Neutrophil (primary cell): Measurements from ENCODE around the gene MVB12B.

Experiments
- H3K27ac ChIP-seq: fragments of 200-600 bp; sonication (generic); 2 replicates; pipeline ENCODE4 v1.5.1; 2016; ENCODE audit warnings: mild to moderate bottlenecking, moderate library complexity
- H3K27me3 ChIP-seq: fragments of 200-600 bp; sonication (generic); 2 replicates; pipeline ENCODE4 v1.6.0; 2016; ENCODE audit warnings: mild to moderate bottlenecking
- H3K36me3 ChIP-seq: fragments of 200-600 bp; sonication (generic); 2 replicates; pipeline ENCODE4 v1.5.1; 2017
- H3K4me1 ChIP-seq, 2 experiments: fragments of 200-600 bp in 1 of 2; sonication (generic) in 1 of 2; 1 replicate in 1 of 2; 2 replicates in 1 of 2; pipeline versions ENCODE4 v1.5.1 to v1.6.1; 2013 to 2016; ENCODE audit warnings: low read depth in 1 of 2, low read length in 1 of 2, mild to moderate bottlenecking in 1 of 2, moderate library complexity in 1 of 2; ENCODE audit not compliant: control insufficient read depth in 1 of 2, insufficient read depth in 1 of 2
- H3K4me3 ChIP-seq, 2 experiments: fragments of 200-600 bp in 1 of 2; sonication (generic) in 1 of 2; 1 replicate in 1 of 2; 2 replicates in 1 of 2; pipeline ENCODE4 v1.5.1; 2013 to 2016; ENCODE audit warnings: low read depth in 1 of 2, low read length in 1 of 2, mild to moderate bottlenecking in 1 of 2, moderate library complexity in 1 of 2
- H3K9me3 ChIP-seq: fragments of 200-600 bp; sonication (generic); 2 replicates; pipeline ENCODE4 v1.5.1; 2016
- TF ChIP-seq, protein P1 (sequence below): fragments of 200-600 bp; sonication (generic); IDR thresholded peaks from 2 replicates; pipeline ENCODE4 v1.5.1; 2016; ENCODE audit warnings: antibody characterized with exemption

Gene MVB12B

GRCh38 chr9:126421567-126422428 is 95.2 kb downstream of the MVB12B start:
- peaks cover 85% of the 10 kb centered on the region in 2 experiments for H3K4me1 ChIP-seq
- H3K27ac ChIP-seq = peak overlapping the region; percentile 81
- no peaks in the 10 kb centered on the region for H3K27me3 ChIP-seq
- no peaks in the 10 kb centered on the region for H3K36me3 ChIP-seq
- no peaks in the 10 kb centered on the region for H3K9me3 ChIP-seq
- peak overlapping the region; percentile 42 to 46 for H3K4me3 ChIP-seq
- TF ChIP-seq, protein P1, sequence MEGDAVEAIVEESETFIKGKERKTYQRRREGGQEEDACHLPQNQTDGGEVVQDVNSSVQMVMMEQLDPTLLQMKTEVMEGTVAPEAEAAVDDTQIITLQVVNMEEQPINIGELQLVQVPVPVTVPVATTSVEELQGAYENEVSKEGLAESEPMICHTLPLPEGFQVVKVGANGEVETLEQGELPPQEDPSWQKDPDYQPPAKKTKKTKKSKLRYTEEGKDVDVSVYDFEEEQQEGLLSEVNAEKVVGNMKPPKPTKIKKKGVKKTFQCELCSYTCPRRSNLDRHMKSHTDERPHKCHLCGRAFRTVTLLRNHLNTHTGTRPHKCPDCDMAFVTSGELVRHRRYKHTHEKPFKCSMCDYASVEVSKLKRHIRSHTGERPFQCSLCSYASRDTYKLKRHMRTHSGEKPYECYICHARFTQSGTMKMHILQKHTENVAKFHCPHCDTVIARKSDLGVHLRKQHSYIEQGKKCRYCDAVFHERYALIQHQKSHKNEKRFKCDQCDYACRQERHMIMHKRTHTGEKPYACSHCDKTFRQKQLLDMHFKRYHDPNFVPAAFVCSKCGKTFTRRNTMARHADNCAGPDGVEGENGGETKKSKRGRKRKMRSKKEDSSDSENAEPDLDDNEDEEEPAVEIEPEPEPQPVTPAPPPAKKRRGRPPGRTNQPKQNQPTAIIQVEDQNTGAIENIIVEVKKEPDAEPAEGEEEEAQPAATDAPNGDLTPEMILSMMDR = no peak

DNA sequence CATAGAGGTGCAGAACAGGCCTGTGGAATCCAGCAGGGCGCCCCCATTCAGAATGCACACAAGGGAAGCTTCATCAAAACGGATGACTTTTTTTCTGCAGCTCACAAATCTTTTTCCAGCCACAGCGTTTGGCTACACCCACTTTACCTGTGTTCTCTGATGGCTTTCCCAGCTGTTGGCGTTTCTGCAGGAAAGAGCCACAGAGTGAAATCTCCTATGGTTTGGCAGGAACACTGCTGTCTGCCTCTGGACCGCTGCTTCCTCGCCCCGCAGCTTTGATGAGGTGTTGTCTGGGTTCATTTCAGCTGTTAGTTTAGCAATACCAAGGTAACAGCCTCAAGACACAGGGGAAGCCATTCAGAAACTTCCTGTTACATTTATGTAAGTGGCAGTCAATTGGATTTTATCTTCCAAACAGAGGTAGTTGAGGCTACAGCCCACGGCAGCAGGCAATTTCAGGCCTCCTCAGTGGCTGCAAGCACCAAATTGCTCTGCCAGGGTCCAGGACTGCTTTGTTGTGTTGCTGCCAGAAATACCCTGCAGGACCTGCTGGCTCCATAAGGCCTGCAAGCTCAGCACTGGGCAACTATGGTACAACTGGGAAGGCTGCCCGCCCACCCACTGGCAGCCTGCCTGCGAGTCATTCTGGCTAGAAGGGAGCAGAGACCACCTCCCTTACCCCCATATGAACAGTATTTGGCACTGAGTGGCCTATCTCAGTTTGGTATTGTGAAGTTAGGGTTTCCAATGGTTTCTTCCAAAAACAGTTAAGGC is 96.7 kb downstream of the MVB12B start:
- H3K36me3 ChIP-seq = no peaks in the 10 kb centered on the region
- peak overlapping the region; percentile 81 for H3K27ac ChIP-seq
- TF ChIP-seq, protein P1 = no peak
- H3K9me3 ChIP-seq = no peaks in the 10 kb centered on the region
- H3K4me1 ChIP-seq = peaks cover 83 to 88% of the 10 kb centered on the region in 2 experiments
- H3K4me3 ChIP-seq = peak overlapping the region; percentile 42 to 46
- no peaks in the 10 kb centered on the region for H3K27me3 ChIP-seq

DNA sequence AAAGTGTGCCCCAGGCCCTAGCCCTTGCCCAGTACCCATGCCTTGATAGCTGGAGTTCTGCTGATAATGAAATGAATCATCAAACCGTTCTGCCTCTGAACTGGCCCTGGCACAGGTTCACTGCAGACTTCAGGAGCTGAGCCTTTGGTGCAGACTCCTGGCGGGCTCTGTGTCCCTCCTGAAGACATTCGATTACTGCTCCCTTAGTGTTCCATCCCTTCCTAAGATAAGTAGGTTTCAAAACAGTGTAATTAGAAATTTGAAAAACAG is 97.2 kb downstream of the MVB12B start:
- H3K27me3 ChIP-seq = no peaks in the 10 kb centered on the region
- H3K27ac ChIP-seq = peak overlapping the region; percentile 81
- TF ChIP-seq, protein P1 = no peak
- H3K36me3 ChIP-seq = no peaks in the 10 kb centered on the region
- H3K9me3 ChIP-seq = no peaks in the 10 kb centered on the region
- peak overlapping the region; percentile 42 to 46 for H3K4me3 ChIP-seq
- peaks cover 83 to 88% of the 10 kb centered on the region in 2 experiments for H3K4me1 ChIP-seq

- no peak overlapping the region for H3K4me3 ChIP-seq
- H3K9me3 ChIP-seq = no peaks in the 10 kb centered on the region
- no peaks in the 10 kb centered on the region for H3K27me3 ChIP-seq
- peak overlapping the region; percentile 81 for H3K27ac ChIP-seq
- H3K4me1 ChIP-seq = peaks cover 83 to 88% of the 10 kb centered on the region in 2 experiments
- TF ChIP-seq, protein P1 = no peak
- H3K36me3 ChIP-seq = no peaks in the 10 kb centered on the region
Observed at GRCh38 chr9:126424511-126424910, 97.9 kb downstream of the MVB12B start.

DNA sequence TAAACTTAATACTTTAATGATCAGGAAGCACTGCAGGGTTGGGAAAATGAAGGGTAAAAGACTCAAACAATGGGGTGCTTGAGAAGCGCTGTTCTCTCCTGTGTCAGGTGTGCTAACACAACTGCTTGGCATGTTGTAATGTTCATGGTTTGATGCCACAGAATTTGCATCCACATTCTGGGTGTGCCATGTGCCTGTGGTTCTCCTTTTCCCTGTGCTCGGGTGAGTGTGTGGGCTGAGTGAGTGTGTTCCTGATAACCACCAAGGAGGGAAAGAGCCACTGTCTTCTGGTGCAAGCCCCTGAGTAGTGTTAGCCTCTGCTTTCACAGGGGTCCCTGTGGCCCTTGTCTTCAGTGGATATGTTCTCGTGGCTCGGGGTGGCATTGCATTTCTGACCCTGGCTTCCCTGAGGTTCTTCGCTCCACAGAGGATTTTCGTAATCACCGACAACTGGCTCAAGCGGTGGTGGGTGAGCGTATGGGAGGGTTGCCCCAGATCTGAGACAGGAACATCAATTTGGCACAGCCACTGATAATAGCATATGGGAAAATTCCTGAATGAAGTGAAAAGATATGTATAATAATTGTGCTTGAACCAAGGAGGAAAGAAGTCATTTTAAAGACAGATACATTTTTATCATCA is 102.0 kb downstream of the MVB12B start:
- TF ChIP-seq, protein P1 = no peak
- H3K27me3 ChIP-seq = no peaks in the 10 kb centered on the region
- peak overlapping the region; percentile 71 for H3K27ac ChIP-seq
- H3K36me3 ChIP-seq = no peaks in the 10 kb centered on the region
- peaks cover 64 to 65% of the 10 kb centered on the region in 2 experiments for H3K4me1 ChIP-seq
- peak overlapping the region in 1 of 2 experiments; percentile 17 for H3K4me3 ChIP-seq
- H3K9me3 ChIP-seq = no peaks in the 10 kb centered on the region
